Measurements from ENCODE around the gene RSPH9. TPM values are rescaled to one million over a fixed set of nuclear protein-coding genes. Genes with fewer than 3 reads are reported as not detected.

The RSPH9 gene
- total and polyA plus RNA-seq, 7 experiments from 2014 or later = 0.96 to 1.1 TPM; not detected in 5

DNA sequence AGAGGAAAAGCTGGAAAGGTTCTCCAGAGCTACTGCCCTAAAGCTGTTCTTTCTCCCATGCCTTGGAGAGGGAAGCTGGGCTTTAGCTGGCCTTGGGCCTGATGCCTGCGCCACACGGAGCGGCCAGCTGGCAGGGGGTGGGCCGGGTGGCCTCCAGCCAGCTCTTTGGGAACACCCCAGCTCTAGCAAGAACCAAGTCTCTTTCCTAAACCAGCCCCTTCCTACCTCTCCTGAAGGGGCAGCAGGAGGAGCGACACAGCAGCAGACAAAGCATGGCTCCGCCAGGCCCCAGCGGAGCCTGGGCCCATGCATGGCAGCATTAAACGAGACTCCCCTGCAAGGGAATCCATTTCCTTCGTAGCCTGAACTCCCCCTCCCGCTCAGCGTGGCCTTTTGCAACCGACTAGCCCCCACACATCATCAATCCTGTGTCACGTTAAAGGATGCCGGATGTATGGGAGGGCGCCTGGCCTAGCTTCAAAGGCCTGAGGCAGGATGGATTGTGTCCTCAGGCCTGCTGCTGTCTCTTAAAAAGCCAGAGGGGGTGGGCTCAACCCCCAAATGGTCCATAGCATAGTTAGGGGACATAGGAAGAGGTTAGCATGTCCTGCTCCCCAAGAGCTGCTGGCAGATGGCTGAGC is 28.7 kb downstream of the RSPH9 start:
- no peak overlapping the region for H3K4me3 Mint-ChIP-seq
- no peaks in the 10 kb centered on the region for H3K27me3 Mint-ChIP-seq
- Histone ChIP-seq H3K4me3 (ENCODE audit: low read length) (no peak overlapping the region), H3K36me3 (ENCODE audit: control insufficient read depth in 2 of 3, insufficient read depth in 3 of 3, low read length in 3 of 3) (peaks cover 0 to 86% (median 9%) of the 10 kb centered on the region in 3 experiments), H3K4me1 (ENCODE audit: control insufficient read depth in 2 of 2, insufficient read depth in 2 of 2, low read length in 2 of 2) (no peaks in the 10 kb centered on the region), H3K9me3 (ENCODE audit: control insufficient read depth in 2 of 3, low read length in 3 of 3) (no peaks in the 10 kb centered on the region), H3K27me3 (ENCODE audit: control insufficient read depth in 2 of 2, insufficient read depth in 2 of 2, low read length in 2 of 2) (no peaks in the 10 kb centered on the region), H3K27ac (ENCODE audit: low read depth, low read length) (no peak overlapping the region)
- intact Hi-C loops (cut with micrococcal nuclease) = no loop called here
- no peaks in the 10 kb centered on the region for H3K9me3 Mint-ChIP-seq
- ATAC-seq = no peak
- H3K27ac Mint-ChIP-seq = no peak overlapping the region
- CTCF ChIA-PET = interaction anchor here (0.6 kb wide), 1 partner anchor 666 kb away, joined by 3 read pairs; no protein-coding TSS in a partner anchor
- POLR2A ChIA-PET = no interaction called here
- H3K36me3 Mint-ChIP-seq = peaks cover 0 to 32% (median 4%) of the 10 kb centered on the region in 5 donors
- peaks cover 0 to 23% (median under 1%) of the 10 kb centered on the region in 7 donors for H3K4me1 Mint-ChIP-seq
- no peak for DNase-seq

DNA sequence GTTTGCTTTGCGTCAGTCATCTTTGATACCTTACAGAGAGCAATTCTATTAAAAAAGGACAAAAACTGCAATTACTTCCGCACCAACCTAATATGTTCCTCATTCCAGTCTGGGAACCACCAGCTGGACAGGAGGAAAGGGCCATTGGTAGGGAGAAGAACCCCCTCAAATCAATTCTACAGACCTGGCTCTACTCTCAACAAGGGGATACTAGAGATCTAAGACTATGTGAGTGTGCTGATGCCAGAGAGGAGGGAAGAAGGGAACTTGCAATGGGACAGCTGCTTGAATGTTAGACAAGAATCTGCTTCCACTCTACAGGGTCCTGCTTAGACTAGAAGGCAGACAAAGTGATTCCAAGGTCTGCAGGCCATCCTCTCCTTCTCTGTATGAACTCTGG is 29.5 kb downstream of the RSPH9 start:
- H3K27me3 Mint-ChIP-seq = no peaks in the 10 kb centered on the region
- peaks cover 0 to 34% (median 4%) of the 10 kb centered on the region in 5 donors for H3K36me3 Mint-ChIP-seq
- no peak overlapping the region for H3K4me3 Mint-ChIP-seq

DNA sequence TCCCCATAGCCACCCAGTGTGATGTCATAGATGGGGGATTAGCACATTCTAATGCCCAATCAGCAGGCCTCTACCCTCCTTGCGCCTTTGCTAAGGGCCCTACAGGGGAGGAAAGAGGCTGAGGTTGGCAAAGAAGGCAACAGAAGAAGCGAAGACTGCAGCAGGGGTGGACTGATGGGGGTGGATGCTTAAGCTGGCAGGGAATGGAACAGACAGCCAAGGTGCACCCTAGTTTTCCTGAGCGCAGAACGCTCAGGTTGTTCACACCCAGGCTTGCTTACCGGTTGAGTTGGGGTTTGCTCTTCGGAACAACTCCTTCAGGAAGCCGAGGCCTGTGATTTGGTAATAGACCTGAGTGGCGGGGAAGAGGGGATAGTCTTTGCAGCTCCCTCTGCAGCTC is 30.1 kb downstream of the RSPH9 start:
- H3K9me3 ChIP-seq (ENCODE audit: control insufficient read depth in 2 of 3, low read length in 3 of 3) = no peaks in the 10 kb centered on the region
- Mint-ChIP-seq H3K27ac (peak overlapping the region in 1 of 9 donors; percentile 28), H3K36me3 (peaks cover 0 to 34% (median 4%) of the 10 kb centered on the region in 5 donors), H3K4me3 (no peak overlapping the region), H3K27me3 (no peaks in the 10 kb centered on the region), H3K9me3 (no peaks in the 10 kb centered on the region), H3K4me1 (peaks cover 0 to 11% (median 0%) of the 10 kb centered on the region in 7 donors)
- H3K27ac ChIP-seq (ENCODE audit: low read depth, low read length) = no peak overlapping the region
- CTCF ChIA-PET = interaction anchor here (1.0 kb wide), 1 partner anchor 20 kb away, joined by 3 read pairs; no protein-coding TSS in a partner anchor
- intact Hi-C loops (cut with micrococcal nuclease) = no loop called here
- H3K4me3 ChIP-seq (ENCODE audit: low read length) = no peak overlapping the region
- H3K36me3 ChIP-seq (ENCODE audit: control insufficient read depth in 2 of 3, insufficient read depth in 3 of 3, low read length in 3 of 3) = peaks cover 0 to 96% (median 9%) of the 10 kb centered on the region in 3 experiments
- no peaks in the 10 kb centered on the region for H3K4me1 ChIP-seq (ENCODE audit: control insufficient read depth in 2 of 2, insufficient read depth in 2 of 2, low read length in 2 of 2)
- H3K27me3 ChIP-seq (ENCODE audit: control insufficient read depth in 2 of 2, insufficient read depth in 2 of 2, low read length in 2 of 2) = no peaks in the 10 kb centered on the region
- POLR2A ChIA-PET = no interaction called here
- ATAC-seq (no peak), DNase-seq (no peak)

More for the DNA sequence above, 29.5 kb downstream of the RSPH9 start:
- Histone ChIP-seq H3K36me3 (ENCODE audit: control insufficient read depth in 2 of 3, insufficient read depth in 3 of 3, low read length in 3 of 3) (peaks cover 0 to 93% (median 9%) of the 10 kb centered on the region in 3 experiments), H3K27ac (ENCODE audit: low read depth, low read length) (no peak overlapping the region), H3K27me3 (ENCODE audit: control insufficient read depth in 2 of 2, insufficient read depth in 2 of 2, low read length in 2 of 2) (no peaks in the 10 kb centered on the region), H3K4me3 (ENCODE audit: low read length) (no peak overlapping the region), H3K4me1 (ENCODE audit: control insufficient read depth in 2 of 2, insufficient read depth in 2 of 2, low read length in 2 of 2) (no peaks in the 10 kb centered on the region), H3K9me3 (ENCODE audit: control insufficient read depth in 2 of 3, low read length in 3 of 3) (no peaks in the 10 kb centered on the region)
- H3K27ac Mint-ChIP-seq = peak overlapping the region in 1 of 9 donors; percentile 68
- CTCF ChIA-PET = interaction anchor here (1.0 kb wide), 1 partner anchor 21 kb away, joined by 3 read pairs; no protein-coding TSS in a partner anchor
- POLR2A ChIA-PET = no interaction called here
- intact Hi-C loops (cut with micrococcal nuclease) = no loop called here
- DNase-seq (no peak), ATAC-seq (no peak)
- no peaks in the 10 kb centered on the region for H3K9me3 Mint-ChIP-seq
- H3K4me1 Mint-ChIP-seq = peaks cover 0 to 16% (median 0%) of the 10 kb centered on the region in 7 donors

DNA sequence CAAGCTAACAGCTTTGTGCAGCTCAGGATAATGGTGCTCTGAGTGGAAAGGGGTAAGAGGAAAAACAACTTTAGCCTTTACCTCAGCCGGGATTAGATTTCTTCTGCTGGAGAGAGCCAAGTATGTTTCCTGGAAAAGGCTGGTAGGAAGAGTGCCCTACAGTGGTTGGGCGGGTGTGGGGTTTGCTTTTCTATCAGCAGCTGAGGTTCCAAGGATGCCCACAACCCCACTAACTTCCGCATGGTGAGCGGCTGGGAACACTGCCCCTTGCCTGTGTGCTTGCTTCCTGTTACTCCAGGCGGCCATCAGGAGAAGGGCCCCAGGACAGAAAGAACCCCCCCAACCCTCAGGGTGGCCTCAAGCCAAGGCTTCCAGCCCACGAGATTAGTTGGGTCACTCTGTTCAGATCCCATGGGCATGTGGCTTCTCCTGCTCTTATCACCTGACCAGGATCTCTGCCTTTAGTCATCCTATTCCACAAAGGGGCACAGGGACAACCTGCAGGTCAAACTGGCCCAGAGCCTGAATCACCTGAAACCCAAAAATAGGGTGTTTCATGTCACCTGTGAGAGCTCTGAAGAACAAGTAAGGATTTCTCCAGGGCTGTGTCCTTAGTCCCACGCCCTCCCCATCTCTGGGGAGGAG is 32.2 kb downstream of the RSPH9 start:
- POLR2A ChIA-PET = no interaction called here
- no peak overlapping the region for H3K4me3 Mint-ChIP-seq
- H3K27me3 ChIP-seq (ENCODE audit: control insufficient read depth in 2 of 2, insufficient read depth in 2 of 2, low read length in 2 of 2) = no peaks in the 10 kb centered on the region
- DNase-seq = no peak
- ATAC-seq = no peak
- no peak overlapping the region for H3K27ac Mint-ChIP-seq
- H3K4me1 Mint-ChIP-seq = peaks cover 0 to 7% (median 6%) of the 10 kb centered on the region in 7 donors
- H3K27ac ChIP-seq (ENCODE audit: low read depth, low read length) = no peak overlapping the region
- no peaks in the 10 kb centered on the region for H3K27me3 Mint-ChIP-seq
- H3K36me3 ChIP-seq (ENCODE audit: control insufficient read depth in 2 of 3, insufficient read depth in 3 of 3, low read length in 3 of 3) = peaks cover 0 to 96% (median 9%) of the 10 kb centered on the region in 3 experiments
- intact Hi-C loops (cut with micrococcal nuclease) = no loop called here
- no peaks in the 10 kb centered on the region for H3K9me3 ChIP-seq (ENCODE audit: control insufficient read depth in 2 of 3, low read length in 3 of 3)
- no peaks in the 10 kb centered on the region for H3K4me1 ChIP-seq (ENCODE audit: control insufficient read depth in 2 of 2, insufficient read depth in 2 of 2, low read length in 2 of 2)
- no peaks in the 10 kb centered on the region for H3K9me3 Mint-ChIP-seq
- H3K4me3 ChIP-seq (ENCODE audit: low read length) = no peak overlapping the region
- CTCF ChIA-PET = no interaction called here
- peaks cover 0 to 35% (median 4%) of the 10 kb centered on the region in 5 donors for H3K36me3 Mint-ChIP-seq

DNA sequence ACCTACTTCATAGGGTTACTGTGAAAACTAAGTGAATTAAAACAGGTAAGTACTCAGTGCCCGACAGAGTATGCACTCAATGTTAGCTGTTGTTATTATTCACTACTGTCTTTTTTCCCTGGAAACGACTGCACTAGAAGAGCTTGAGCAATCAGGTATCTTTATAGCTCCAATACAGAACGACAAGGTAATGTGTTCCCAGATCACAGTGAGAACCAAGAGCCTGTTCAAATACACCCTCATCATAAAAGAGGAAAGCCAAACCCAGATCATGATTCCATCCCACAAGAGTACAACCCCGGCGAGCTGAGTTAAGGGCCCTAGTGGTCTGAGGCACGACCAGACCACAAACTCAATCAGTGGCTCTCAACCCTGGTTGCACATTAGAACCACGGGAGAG is 32.9 kb downstream of the RSPH9 start:
- Mint-ChIP-seq H3K27me3 (no peaks in the 10 kb centered on the region), H3K4me3 (no peak overlapping the region), H3K9me3 (no peaks in the 10 kb centered on the region), H3K4me1 (peaks cover 3 to 11% (median 10%) of the 10 kb centered on the region in 7 donors), H3K36me3 (peaks cover 0 to 39% (median 4%) of the 10 kb centered on the region in 5 donors), H3K27ac (no peak overlapping the region)
- DNase-seq = no peak
- Histone ChIP-seq H3K9me3 (ENCODE audit: control insufficient read depth in 2 of 3, low read length in 3 of 3) (no peaks in the 10 kb centered on the region), H3K27me3 (ENCODE audit: control insufficient read depth in 2 of 2, insufficient read depth in 2 of 2, low read length in 2 of 2) (no peaks in the 10 kb centered on the region), H3K4me1 (ENCODE audit: control insufficient read depth in 2 of 2, insufficient read depth in 2 of 2, low read length in 2 of 2) (no peaks in the 10 kb centered on the region), H3K27ac (ENCODE audit: low read depth, low read length) (no peak overlapping the region), H3K4me3 (ENCODE audit: low read length) (no peak overlapping the region), H3K36me3 (ENCODE audit: control insufficient read depth in 2 of 3, insufficient read depth in 3 of 3, low read length in 3 of 3) (peaks cover 0 to 99% (median 9%) of the 10 kb centered on the region in 3 experiments)
- ChIA-PET POLR2A (no interaction called here), CTCF (no interaction called here)
- no peak for ATAC-seq
- intact Hi-C loops (cut with micrococcal nuclease) = no loop called here

DNA sequence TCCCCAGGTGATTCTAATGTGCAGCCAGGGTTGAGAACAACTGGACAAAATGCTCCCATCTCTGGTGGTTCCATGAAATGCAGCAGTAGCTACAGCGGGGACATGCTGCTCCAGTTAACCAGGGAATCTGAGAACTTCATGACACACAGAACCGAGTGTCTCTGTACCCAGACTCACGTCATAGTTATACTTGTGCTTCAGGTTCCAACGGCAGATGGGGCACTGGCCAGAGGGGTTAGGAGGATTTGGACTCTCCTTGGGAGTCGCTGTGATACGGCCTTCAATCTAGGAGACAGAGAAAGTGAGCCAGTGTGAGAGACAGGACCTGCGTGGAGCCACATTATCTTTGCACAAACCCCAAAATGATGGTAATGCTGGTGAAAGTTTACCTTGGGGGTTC is 33.5 kb downstream of the RSPH9 start:
- Histone ChIP-seq H3K9me3 (ENCODE audit: control insufficient read depth in 2 of 3, low read length in 3 of 3) (no peaks in the 10 kb centered on the region), H3K4me1 (ENCODE audit: control insufficient read depth in 2 of 2, insufficient read depth in 2 of 2, low read length in 2 of 2) (peaks cover 0 to 4% of the 10 kb centered on the region in 2 donors), H3K4me3 (ENCODE audit: low read length) (no peak overlapping the region), H3K27me3 (ENCODE audit: control insufficient read depth in 2 of 2, insufficient read depth in 2 of 2, low read length in 2 of 2) (no peaks in the 10 kb centered on the region), H3K27ac (ENCODE audit: low read depth, low read length) (no peak overlapping the region), H3K36me3 (ENCODE audit: control insufficient read depth in 2 of 3, insufficient read depth in 3 of 3, low read length in 3 of 3) (peaks cover 0 to 96% (median 9%) of the 10 kb centered on the region in 3 experiments)
- Mint-ChIP-seq H3K27ac (peak overlapping the region in 1 of 9 donors; percentile 78), H3K4me3 (no peak overlapping the region), H3K4me1 (peaks cover 8 to 17% (median 15%) of the 10 kb centered on the region in 7 donors), H3K27me3 (no peaks in the 10 kb centered on the region), H3K36me3 (peaks cover 0 to 35% (median 4%) of the 10 kb centered on the region in 5 donors), H3K9me3 (no peaks in the 10 kb centered on the region)
- DNase-seq (no peak), ATAC-seq (no peak)
- intact Hi-C loops (cut with micrococcal nuclease) = no loop called here
- CTCF ChIA-PET = interaction anchor here (0.6 kb wide), 1 partner anchor 201 kb away, joined by 3 read pairs; no protein-coding TSS in a partner anchor
- POLR2A ChIA-PET = no interaction called here

All from naive thymus-derived CD4-positive, alpha-beta T cell (primary cell).